GM12864 (cell line): Measurements from ENCODE around the gene HDDC3.

Experiments used
- DNase-seq: peaks from one replicate; pipeline ENCODE4 v3.0.0-alpha.2; 2011; ENCODE audit warnings: low read depth
- H3K4me3 ChIP-seq: 2 replicates; pipeline ENCODE4 v1.5.1; 2011; ENCODE audit warnings: mild to moderate bottlenecking, low read depth, low read length, control low read depth
- CTCF ChIP-seq: IDR thresholded peaks from 2 replicates; pipeline ENCODE4 v1.5.1; 2011; ENCODE audit warnings: low read depth, mild to moderate bottlenecking, moderate library complexity, low read length, control low read depth, inconsistent platforms; ENCODE audit errors: missing control alignments

HDDC3 gene

GRCh38 chr15:90968434-90968833 is 36.1 kb upstream of the HDDC3 start:
- DNase-seq = no peak
- no peak for TF ChIP-seq CTCF

GRCh38 chr15:90967206-90967605 is 34.9 kb upstream of the HDDC3 start:
- no peak for DNase-seq
- no peak for TF ChIP-seq CTCF
- no peak overlapping the region for H3K4me3 ChIP-seq

More at GRCh38 chr15:90968434-90968833, 36.1 kb upstream of the HDDC3 start:
- no peak overlapping the region for H3K4me3 ChIP-seq

- TF ChIP-seq CTCF = no peak
- no peak for DNase-seq
- H3K4me3 ChIP-seq = no peak overlapping the region
These were observed 33.9 kb upstream of the HDDC3 start for GRCh38 chr15:90966262-90966661.

- TF ChIP-seq CTCF = no peak
- no peak overlapping the region for H3K4me3 ChIP-seq
These were observed 29.7 kb upstream of the HDDC3 start for GRCh38 chr15:90962021-90962420.

GRCh38 chr15:90960298-90961091 is 28.1 kb upstream of the HDDC3 start:
- H3K4me3 ChIP-seq = no peak overlapping the region
- no peak for DNase-seq
- no peak for TF ChIP-seq CTCF

More at GRCh38 chr15:90962021-90962420, 29.7 kb upstream of the HDDC3 start:
- DNase-seq = no peak

- H3K4me3 ChIP-seq = no peak overlapping the region
- no peak for DNase-seq
- TF ChIP-seq CTCF = no peak
These were observed 27.5 kb upstream of the HDDC3 start for GRCh38 chr15:90959894-90960293.
